ENCODE data around the gene ELOVL7. TPM values are rescaled to one million over a fixed set of nuclear protein-coding genes. Genes with fewer than 3 reads are reported as not detected.
"Not testable (repeated sequence)": the region's sequence is repeated elsewhere in the genome, so short reads cannot be mapped to it uniquely, and the experiment has no call there.

Gene ELOVL7
- total RNA-seq: under 1 TPM; 0.57 to 0.97 TPM

GRCh38 chr5:60843936-60844905 is at the start of gene ELOVL7:
ELOVL7 (minus strand) TSS chr5:60844269; CDS start chr5:60787397, 56,872 bp downstream.
- H3K9me3 Mint-ChIP-seq: no peaks in the 10 kb centered on the region
- POLR2A ChIA-PET: interaction anchor here (1.0 kb wide), 1 partner anchor 144 kb away, joined by 4 read pairs; the partner anchor contains the start of gene DEPDC1B

GRCh38 chr5:60893521-60893920 is 49.5 kb upstream of the ELOVL7 start:
- no peak for DNase-seq
- POLR2A ChIA-PET: no interaction called here
- no peak overlapping the region for H3K4me3 Mint-ChIP-seq
- no peak overlapping the region for H3K27ac Mint-ChIP-seq
- ATAC-seq (ENCODE audit: low read depth): no peak
- H3K4me1 Mint-ChIP-seq: no peaks in the 10 kb centered on the region
- H3K9me3 Mint-ChIP-seq: no peaks in the 10 kb centered on the region
- H3K27me3 Mint-ChIP-seq: no peaks in the 10 kb centered on the region
- peaks cover 24% of the 10 kb centered on the region for H3K36me3 Mint-ChIP-seq

More at GRCh38 chr5:60843936-60844905, at the start of gene ELOVL7:
- Mint-ChIP-seq H3K27ac (no peak within 1 kb of the TSS), H3K36me3 (no peaks in the 10 kb centered on the region), H3K27me3 (peaks cover 76% of the 10 kb centered on the region), H3K4me1 (peaks cover 13% of the 10 kb centered on the region), H3K4me3 (peak within 1 kb of the TSS; percentile 88)
- DNase-seq (peak; percentile 81), ATAC-seq (ENCODE audit: low read depth) (peak; percentile 95)

- no peaks in the 10 kb centered on the region for H3K27me3 Mint-ChIP-seq
- H3K4me3 Mint-ChIP-seq: no peak overlapping the region
- no peaks in the 10 kb centered on the region for H3K4me1 Mint-ChIP-seq
- DNase-seq (no peak), ATAC-seq (ENCODE audit: low read depth) (no peak)
- peaks cover 22% of the 10 kb centered on the region for H3K36me3 Mint-ChIP-seq
- H3K9me3 Mint-ChIP-seq: no peaks in the 10 kb centered on the region
- POLR2A ChIA-PET: no interaction called here
- H3K27ac Mint-ChIP-seq: no peak overlapping the region
Observed at GRCh38 chr5:60891667-60892066, 47.6 kb upstream of the ELOVL7 start.

GRCh38 chr5:60888359-60889061 is 44.4 kb upstream of the ELOVL7 start:
- no peak overlapping the region for H3K4me3 Mint-ChIP-seq
- ATAC-seq (ENCODE audit: low read depth): no peak

GRCh38 chr5:60887746-60888145 is 43.7 kb upstream of the ELOVL7 start:
- H3K36me3 Mint-ChIP-seq: peaks cover 8% of the 10 kb centered on the region
- no peaks in the 10 kb centered on the region for H3K27me3 Mint-ChIP-seq
- ATAC-seq (ENCODE audit: low read depth): no peak
- no peaks in the 10 kb centered on the region for H3K9me3 Mint-ChIP-seq
- DNase-seq: no peak
- no peak overlapping the region for H3K4me3 Mint-ChIP-seq
- no peak overlapping the region for H3K27ac Mint-ChIP-seq
- POLR2A ChIA-PET: no interaction called here
- H3K4me1 Mint-ChIP-seq: no peaks in the 10 kb centered on the region

More at GRCh38 chr5:60888359-60889061, 44.4 kb upstream of the ELOVL7 start:
- DNase-seq: no peak
- Mint-ChIP-seq H3K27ac (no peak overlapping the region), H3K4me1 (no peaks in the 10 kb centered on the region), H3K36me3 (peaks cover 11% of the 10 kb centered on the region), H3K27me3 (no peaks in the 10 kb centered on the region), H3K9me3 (no peaks in the 10 kb centered on the region)
- POLR2A ChIA-PET: no interaction called here

GRCh38 chr5:60887096-60887495 is 43.0 kb upstream of the ELOVL7 start:
- Mint-ChIP-seq H3K9me3 (no peaks in the 10 kb centered on the region), H3K27ac (no peak overlapping the region), H3K27me3 (no peaks in the 10 kb centered on the region), H3K4me3 (no peak overlapping the region), H3K36me3 (peaks cover 10% of the 10 kb centered on the region), H3K4me1 (no peaks in the 10 kb centered on the region)
- POLR2A ChIA-PET: no interaction called here
- no peak for ATAC-seq (ENCODE audit: low read depth)
- DNase-seq: no peak

GRCh38 chr5:60886158-60886557 is 42.1 kb upstream of the ELOVL7 start:
- H3K4me1 Mint-ChIP-seq: no peaks in the 10 kb centered on the region
- no peak overlapping the region for H3K4me3 Mint-ChIP-seq
- no peak overlapping the region for H3K27ac Mint-ChIP-seq
- H3K9me3 Mint-ChIP-seq: no peaks in the 10 kb centered on the region
- DNase-seq (no peak), ATAC-seq (ENCODE audit: low read depth) (no peak)
- POLR2A ChIA-PET: no interaction called here
- H3K27me3 Mint-ChIP-seq: no peaks in the 10 kb centered on the region
- peaks cover 10% of the 10 kb centered on the region for H3K36me3 Mint-ChIP-seq

- H3K27ac Mint-ChIP-seq: no peak overlapping the region
- no peaks in the 10 kb centered on the region for H3K4me1 Mint-ChIP-seq
- H3K4me3 Mint-ChIP-seq: no peak overlapping the region
- ATAC-seq (ENCODE audit: low read depth) (no peak), DNase-seq (no peak)
- no peaks in the 10 kb centered on the region for H3K27me3 Mint-ChIP-seq
- peaks cover 3% of the 10 kb centered on the region for H3K9me3 Mint-ChIP-seq
- POLR2A ChIA-PET: no interaction called here
- H3K36me3 Mint-ChIP-seq: peaks cover 8% of the 10 kb centered on the region
Observed at GRCh38 chr5:60883229-60883628, 39.2 kb upstream of the ELOVL7 start.

GRCh38 chr5:60872892-60873291 is 28.8 kb upstream of the ELOVL7 start:
- DNase-seq (no peak), ATAC-seq (ENCODE audit: low read depth) (no peak)
- H3K27ac Mint-ChIP-seq: no peak overlapping the region
- POLR2A ChIA-PET: no interaction called here
- peaks cover 11% of the 10 kb centered on the region for H3K36me3 Mint-ChIP-seq
- H3K9me3 Mint-ChIP-seq: peaks cover 11% of the 10 kb centered on the region
- no peaks in the 10 kb centered on the region for H3K27me3 Mint-ChIP-seq
- H3K4me3 Mint-ChIP-seq: no peak overlapping the region
- no peaks in the 10 kb centered on the region for H3K4me1 Mint-ChIP-seq

GRCh38 chr5:60870857-60871256 is 26.8 kb upstream of the ELOVL7 start:
- Mint-ChIP-seq H3K4me1 (no peaks in the 10 kb centered on the region), H3K27me3 (no peaks in the 10 kb centered on the region), H3K36me3 (peaks cover 11% of the 10 kb centered on the region), H3K4me3 (no peak overlapping the region), H3K27ac (no peak overlapping the region), H3K9me3 (peaks cover 10% of the 10 kb centered on the region)
- POLR2A ChIA-PET: no interaction called here
- ATAC-seq (ENCODE audit: low read depth) (no peak), DNase-seq (no peak)

GRCh38 chr5:60860572-60860971 is 16.5 kb upstream of the ELOVL7 start:
- H3K9me3 Mint-ChIP-seq; DNase-seq; H3K27me3 Mint-ChIP-seq; H3K27ac Mint-ChIP-seq; H3K36me3 Mint-ChIP-seq; POLR2A ChIA-PET; H3K4me3 Mint-ChIP-seq; ATAC-seq (ENCODE audit: low read depth); H3K4me1 Mint-ChIP-seq: not testable (repeated sequence)

GRCh38 chr5:60856066-60856465 is 12.0 kb upstream of the ELOVL7 start:
- POLR2A ChIA-PET: no interaction called here
- Mint-ChIP-seq H3K9me3 (no peaks in the 10 kb centered on the region), H3K36me3 (no peaks in the 10 kb centered on the region), H3K27me3 (no peaks in the 10 kb centered on the region), H3K4me1 (no peaks in the 10 kb centered on the region), H3K4me3 (no peak overlapping the region), H3K27ac (no peak overlapping the region)
- ATAC-seq (ENCODE audit: low read depth) (no peak), DNase-seq (no peak)

- DNase-seq (no peak), ATAC-seq (ENCODE audit: low read depth) (no peak)
- POLR2A ChIA-PET: no interaction called here
- peaks cover 9% of the 10 kb centered on the region for H3K27me3 Mint-ChIP-seq
- no peak overlapping the region for H3K27ac Mint-ChIP-seq
- no peaks in the 10 kb centered on the region for H3K36me3 Mint-ChIP-seq
- no peak overlapping the region for H3K4me3 Mint-ChIP-seq
- H3K9me3 Mint-ChIP-seq: no peaks in the 10 kb centered on the region
- no peaks in the 10 kb centered on the region for H3K4me1 Mint-ChIP-seq
Observed at GRCh38 chr5:60852940-60853339, 8.9 kb upstream of the ELOVL7 start.

GRCh38 chr5:60852317-60852716 is 8.2 kb upstream of the ELOVL7 start:
- DNase-seq: no peak
- Mint-ChIP-seq H3K27ac (no peak overlapping the region), H3K4me3 (no peak overlapping the region), H3K27me3 (peaks cover 13% of the 10 kb centered on the region), H3K9me3 (no peaks in the 10 kb centered on the region), H3K36me3 (no peaks in the 10 kb centered on the region), H3K4me1 (no peaks in the 10 kb centered on the region)
- POLR2A ChIA-PET: no interaction called here
- ATAC-seq (ENCODE audit: low read depth): no peak
